Measurements from ENCODE around the gene PIR. TPM values are rescaled to one million over a fixed set of nuclear protein-coding genes. Genes with fewer than 3 reads are reported as not detected.
A peak's percentile ranks its signal among the peaks of the same experiment; 100 is the strongest.

PIR gene
- total and polyA plus RNA-seq, 2 experiments from 2014 or later: 4.5 to 5.3 TPM

- TF ChIP-seq CTCF (IDR thresholded peaks at IDR 0.05; ENCODE audit: low read depth, low read length): no peak
- H3K27me3 ChIP-seq: no peaks in the 10 kb centered on the region
- H3K36me3 ChIP-seq: no peaks in the 10 kb centered on the region
- no peaks in the 10 kb centered on the region for H3K9me3 ChIP-seq (ENCODE audit: low read depth)
- H3K27ac ChIP-seq: no peak overlapping the region
- H3K4me3 ChIP-seq: no peak overlapping the region
- no peak for DNase-seq (ENCODE audit: low read depth in 1 of 2, low spot score in 1 of 2)
- H3K4me1 ChIP-seq (ENCODE audit: low read depth): no peaks in the 10 kb centered on the region
Observed at GRCh38 chrX:15413101-15413500, 80.0 kb downstream of the PIR start.

- Histone ChIP-seq H3K9me3 (ENCODE audit: low read depth) (no peaks in the 10 kb centered on the region), H3K4me1 (ENCODE audit: low read depth) (no peaks in the 10 kb centered on the region), H3K4me3 (no peak overlapping the region), H3K27ac (no peak overlapping the region), H3K36me3 (no peaks in the 10 kb centered on the region), H3K27me3 (no peaks in the 10 kb centered on the region)
- no peak for DNase-seq (ENCODE audit: low read depth in 1 of 2, low spot score in 1 of 2)
- TF ChIP-seq CTCF (IDR thresholded peaks at IDR 0.05; ENCODE audit: low read depth, low read length): no peak
Observed at GRCh38 chrX:15410947-15411346, 82.2 kb downstream of the PIR start.

- no peak for TF ChIP-seq CTCF (IDR thresholded peaks at IDR 0.05; ENCODE audit: low read depth, low read length)
- DNase-seq (ENCODE audit: low read depth in 1 of 2, low spot score in 1 of 2): no peak
Observed at GRCh38 chrX:15410430-15410829, 82.7 kb downstream of the PIR start.

GRCh38 chrX:15405846-15406245 lies 87.3 kb downstream of the PIR start:
- Histone ChIP-seq H3K4me1 (ENCODE audit: low read depth) (no peaks in the 10 kb centered on the region), H3K36me3 (no peaks in the 10 kb centered on the region), H3K4me3 (no peak overlapping the region), H3K27ac (no peak overlapping the region), H3K27me3 (no peaks in the 10 kb centered on the region), H3K9me3 (ENCODE audit: low read depth) (no peaks in the 10 kb centered on the region)
- peak in 1 of 2 donors; percentile 18 for DNase-seq (ENCODE audit: low read depth in 1 of 2, low spot score in 1 of 2)
- no peak for TF ChIP-seq CTCF (IDR thresholded peaks at IDR 0.05; ENCODE audit: low read depth, low read length)

More at GRCh38 chrX:15410430-15410829, 82.7 kb downstream of the PIR start:
- H3K4me1 ChIP-seq (ENCODE audit: low read depth): no peaks in the 10 kb centered on the region
- H3K36me3 ChIP-seq: no peaks in the 10 kb centered on the region
- H3K4me3 ChIP-seq: no peak overlapping the region
- no peaks in the 10 kb centered on the region for H3K9me3 ChIP-seq (ENCODE audit: low read depth)
- no peak overlapping the region for H3K27ac ChIP-seq
- no peaks in the 10 kb centered on the region for H3K27me3 ChIP-seq

GRCh38 chrX:15404401-15405096 lies 88.6 kb downstream of the PIR start:
- Histone ChIP-seq H3K27ac (no peak overlapping the region), H3K27me3 (no peaks in the 10 kb centered on the region), H3K9me3 (ENCODE audit: low read depth) (no peaks in the 10 kb centered on the region), H3K4me3 (no peak overlapping the region), H3K36me3 (no peaks in the 10 kb centered on the region), H3K4me1 (ENCODE audit: low read depth) (no peaks in the 10 kb centered on the region)
- DNase-seq (ENCODE audit: low read depth in 1 of 2, low spot score in 1 of 2): peak in 1 of 2 donors; percentile 59
- TF ChIP-seq CTCF (IDR thresholded peaks at IDR 0.05; ENCODE audit: low read depth, low read length): no peak
